NCI-H146 treated with DMSO at 0.1 percent for 48 hours (cell line): ENCODE data around the gene ATL3.
"Not testable (repeated sequence)": the region's sequence is repeated elsewhere in the genome, so short reads cannot be mapped to it uniquely, and the experiment has no call there.

Experiments
- DNase-seq: peaks from one replicate; lab custom pipeline; 2025; ENCODE audit not compliant: unreplicated experiment; lab: John Stamatoyannopoulos, UW

ATL3 gene

GRCh38 chr11:63623513-63624140 is 47.5 kb downstream of the ATL3 start:
- no peak for DNase-seq

GRCh38 chr11:63622323-63622722 is 48.9 kb downstream of the ATL3 start:
- DNase-seq: peak; percentile 84

GRCh38 chr11:63621071-63621470 is 50.1 kb downstream of the ATL3 start:
- peak; percentile 29 for DNase-seq

DNA sequence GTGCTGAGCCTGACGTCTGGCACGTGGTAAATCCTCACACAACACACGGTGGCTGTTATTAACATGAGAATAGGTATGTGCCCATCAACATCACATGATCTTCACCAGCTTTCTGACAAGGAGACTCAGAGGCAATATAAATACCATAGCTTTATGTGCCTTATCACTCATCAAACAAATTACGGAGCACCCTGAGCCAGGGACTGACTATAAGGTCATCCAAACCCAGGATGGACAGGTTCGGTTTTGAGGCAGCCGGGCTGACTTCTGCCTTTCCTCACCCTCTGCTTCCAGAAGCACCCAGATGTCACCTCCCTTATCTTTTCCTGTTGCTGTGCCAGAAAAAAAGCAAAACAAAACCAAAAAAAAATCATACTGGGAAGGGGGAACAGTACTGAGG is 51.2 kb downstream of the ATL3 start:
- no peak for DNase-seq

GRCh38 chr11:63617686-63618085 is 53.5 kb downstream of the ATL3 start:
- not testable (repeated sequence) for DNase-seq

- no peak for DNase-seq
Measured at GRCh38 chr11:63616953-63617352, 54.2 kb downstream of the ATL3 start.

- DNase-seq: peak; percentile 51
Measured at GRCh38 chr11:63614136-63614671, 57.0 kb downstream of the ATL3 start, which contains the start of gene PLAAT3. Gene PLAAT3 (minus strand): TSS chr11:63614433. CDS start chr11:63614014, 419 bp downstream.

DNA sequence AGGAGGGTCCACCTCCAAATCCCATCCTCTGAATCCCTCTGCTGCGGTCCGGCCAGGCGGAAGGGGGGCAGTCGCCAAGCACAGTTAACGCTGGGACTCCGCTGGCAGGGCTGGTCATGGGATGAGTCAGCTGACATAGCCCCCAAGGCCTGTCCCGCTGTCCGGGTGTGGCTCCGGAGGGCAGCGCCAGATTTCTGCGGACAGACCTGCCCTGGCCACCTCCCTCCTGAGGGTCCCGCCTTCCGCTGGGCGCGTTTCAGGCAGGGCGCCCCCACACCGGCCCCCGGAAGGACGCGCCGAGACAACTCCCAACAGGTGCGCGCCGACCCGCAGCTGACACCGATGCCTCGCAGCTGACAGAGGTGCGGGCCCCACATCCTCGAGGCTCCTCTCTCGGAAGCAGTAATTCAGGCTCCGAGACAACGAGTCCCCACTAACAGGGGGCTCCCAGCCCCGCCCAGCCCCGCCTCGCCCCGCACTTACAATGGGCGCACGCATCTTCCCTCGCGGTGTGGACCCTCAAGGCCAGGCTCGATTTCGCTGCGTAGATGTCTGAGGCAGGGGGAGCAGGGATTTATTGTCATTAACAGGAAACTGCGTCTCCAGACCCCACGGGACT is 57.5 kb downstream of the ATL3 start:
- DNase-seq: peak; percentile 17

DNA sequence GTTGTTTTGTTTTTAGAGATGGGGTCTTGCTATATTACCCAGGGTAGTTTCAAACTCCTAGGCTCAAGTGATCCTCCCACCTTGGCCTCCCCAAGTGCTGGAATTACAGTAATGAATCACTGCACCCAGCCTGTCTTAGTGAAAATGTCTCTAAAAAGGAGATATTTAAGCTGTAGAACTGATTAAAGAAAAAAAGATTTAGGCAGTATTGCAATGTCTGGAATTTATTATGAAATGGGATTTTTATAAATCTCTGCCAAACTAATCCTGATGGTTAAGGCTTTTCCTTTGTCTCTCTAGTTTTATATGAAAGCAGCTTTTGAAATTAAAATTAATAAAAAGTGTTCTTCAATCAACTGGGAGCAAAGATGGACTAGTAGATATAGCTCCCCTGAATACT is 59.0 kb downstream of the ATL3 start:
- DNase-seq: no peak

GRCh38 chr11:63611395-63611747 is 59.8 kb downstream of the ATL3 start:
- DNase-seq: no peak

DNA sequence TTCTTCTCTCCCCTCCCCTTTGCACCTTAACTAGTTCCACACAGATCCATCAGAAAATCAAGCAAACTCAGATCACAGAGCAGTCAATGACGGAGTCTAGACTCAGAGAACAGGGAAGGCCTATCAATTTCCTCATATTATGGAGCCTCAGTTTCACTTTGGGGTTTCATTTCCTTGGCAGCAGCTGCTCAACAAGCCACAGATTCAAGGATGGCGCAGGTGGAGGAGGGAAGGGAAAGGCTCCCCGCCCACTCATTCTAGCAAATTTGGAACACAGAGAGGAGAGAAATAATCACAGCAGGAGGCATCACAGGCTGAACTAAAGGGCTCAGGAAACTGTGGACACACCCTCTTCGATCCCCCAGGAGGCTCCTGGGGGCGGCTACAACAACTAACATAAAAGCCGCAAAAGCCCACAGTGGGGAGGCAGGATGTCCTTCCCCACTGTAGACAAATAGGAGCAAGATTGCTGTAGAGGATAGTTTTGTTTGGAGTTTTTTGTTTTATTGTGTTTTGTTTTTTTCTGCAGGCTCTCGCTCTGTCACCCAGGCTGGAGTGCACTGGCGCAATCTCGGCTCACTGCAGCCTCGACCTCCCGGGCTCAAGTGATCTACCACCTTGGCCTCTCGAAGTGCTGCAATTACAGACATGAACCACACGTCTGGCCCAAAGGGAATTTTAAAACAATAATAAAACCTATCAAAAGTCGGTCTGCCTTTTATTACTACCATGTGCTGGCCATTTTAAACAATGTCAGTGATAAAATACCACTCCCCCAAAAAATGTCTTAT is 60.4 kb downstream of the ATL3 start:
- DNase-seq: peak; percentile 64

GRCh38 chr11:63609971-63610580 is 61.1 kb downstream of the ATL3 start:
- DNase-seq: no peak

DNA sequence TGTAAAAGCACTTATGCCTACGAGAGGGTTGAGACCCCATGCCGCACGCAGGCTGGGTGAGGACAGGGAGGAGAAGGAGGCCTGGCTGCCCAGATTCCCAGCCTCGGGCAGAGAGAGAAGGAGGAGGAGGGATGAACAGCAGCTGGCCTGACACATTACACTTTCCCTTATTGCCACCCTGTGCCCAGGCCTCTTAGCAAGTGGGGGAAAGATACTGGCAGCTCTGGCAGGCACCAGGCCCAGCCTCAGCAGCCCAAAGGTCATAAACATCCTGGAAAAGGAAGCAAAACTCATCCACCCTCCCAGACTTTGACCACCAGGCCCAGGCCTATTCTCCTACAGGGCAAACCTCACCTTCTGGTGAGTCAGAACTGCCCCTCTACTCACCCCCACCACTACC is 61.6 kb downstream of the ATL3 start:
- DNase-seq: no peak

GRCh38 chr11:63608353-63609345 is 62.5 kb downstream of the ATL3 start:
- no peak for DNase-seq

DNA sequence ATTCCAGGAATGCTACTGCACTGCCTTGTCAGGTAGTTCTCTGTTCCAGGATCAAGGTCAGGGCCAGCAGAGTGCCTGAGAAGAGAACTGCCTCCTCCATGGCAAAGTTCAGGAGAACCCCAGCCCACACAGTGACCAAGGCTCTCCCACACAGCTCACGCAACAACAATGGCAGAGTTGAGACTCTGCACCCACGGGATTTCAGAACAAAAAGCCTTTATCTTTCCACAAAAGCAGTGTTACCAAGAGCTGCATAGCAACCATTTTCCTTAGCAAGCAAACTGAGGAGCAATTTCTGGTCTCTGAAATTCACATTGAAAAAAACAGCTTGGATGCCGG is 68.0 kb downstream of the ATL3 start:
- DNase-seq: peak; percentile 6

DNA sequence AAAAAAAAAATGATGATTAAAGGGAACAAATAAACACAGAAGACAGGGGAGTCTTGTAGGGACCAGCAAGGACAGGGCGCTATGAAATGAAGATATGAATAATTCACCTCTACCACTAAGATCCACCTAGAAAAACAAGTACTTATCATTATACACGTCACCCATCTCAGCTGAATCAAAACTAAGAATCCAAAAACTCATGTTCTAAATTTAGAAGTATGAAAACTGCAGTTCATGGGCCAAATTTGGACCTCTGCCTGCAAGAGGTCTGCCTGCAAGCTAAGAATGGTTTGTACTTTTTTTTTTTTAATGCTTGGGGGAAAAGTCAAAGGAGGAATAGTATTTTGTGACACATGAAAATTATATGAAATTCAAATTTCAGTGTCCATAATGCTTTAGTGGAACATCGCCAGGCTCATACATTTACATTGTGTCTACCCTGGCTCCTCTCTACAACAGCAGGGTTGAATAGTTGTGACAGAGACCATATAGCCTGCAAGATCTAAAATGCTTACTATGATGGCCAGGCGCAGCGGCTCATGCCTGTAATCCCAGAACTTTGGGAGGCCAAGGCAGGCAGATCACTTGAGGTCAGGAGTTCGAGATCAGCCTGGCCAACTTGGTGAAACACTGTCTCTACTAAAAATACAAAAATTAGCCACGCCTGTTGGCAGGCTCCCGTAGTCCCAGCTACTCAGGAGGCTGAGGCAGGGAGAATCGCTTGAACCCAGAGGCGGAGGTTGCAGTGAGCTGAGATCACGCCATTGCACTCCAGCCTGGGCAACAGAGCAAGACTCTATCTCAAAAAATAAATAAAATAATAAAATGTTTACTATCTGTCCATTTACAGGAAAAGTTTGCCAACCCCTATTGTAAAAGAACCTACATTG is 68.6 kb downstream of the ATL3 start:
- not testable (repeated sequence) for DNase-seq

GRCh38 chr11:63599211-63600122 is 71.7 kb downstream of the ATL3 start:
- DNase-seq: no peak

- DNase-seq: no peak
Measured at GRCh38 chr11:63598556-63598955, 72.6 kb downstream of the ATL3 start.
